GM18526 (cell line): ENCODE data around the gene DHODH.
"Not testable (repeated sequence)": the region's sequence is repeated elsewhere in the genome, so short reads cannot be mapped to it uniquely, and the experiment has no call there.

Experiments used
- POLR2A ChIP-seq: IDR thresholded peaks from 3 replicates; pipeline ENCODE4 v1.6.1; 2011; ENCODE audit not compliant: insufficient read length; ENCODE audit errors: extremely low read depth

The DHODH gene

DNA sequence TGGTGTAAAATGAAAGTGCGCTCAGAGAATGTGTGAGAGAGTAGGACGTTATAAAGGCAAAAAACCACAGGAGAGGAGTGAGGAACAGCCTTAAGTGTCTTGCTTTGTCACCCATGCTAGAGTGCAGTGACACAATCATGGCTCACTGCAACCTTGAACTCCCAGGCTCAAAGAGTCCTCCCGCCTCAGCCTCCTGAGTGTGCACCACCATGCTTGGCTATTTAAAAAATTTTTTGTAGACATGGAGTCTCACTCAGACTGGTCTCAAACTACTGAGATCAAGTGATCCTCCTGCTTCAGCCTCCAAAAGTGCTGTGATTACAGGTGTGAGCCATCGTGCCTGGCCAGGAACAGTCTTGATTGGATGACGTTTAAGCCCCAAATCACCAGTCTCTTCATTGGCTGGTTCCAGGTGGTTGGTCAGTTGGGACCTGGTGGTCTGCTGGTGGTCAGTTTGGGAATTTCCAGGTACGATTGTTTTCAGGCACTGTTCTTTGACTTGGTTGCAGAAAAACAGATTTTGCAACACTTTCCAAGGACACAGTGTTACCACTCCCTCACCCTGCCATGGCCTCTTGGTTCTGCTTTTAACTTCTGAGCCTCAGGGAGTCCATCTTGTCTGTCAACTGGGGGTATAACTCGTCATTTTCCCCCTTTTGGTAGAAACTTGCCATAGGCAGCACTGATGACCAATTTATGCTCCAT is 21.2 kb downstream of the DHODH start:
- TF ChIP-seq POLR2A, result no peak

GRCh38 chr16:72033437-72033836 is 24.9 kb downstream of the DHODH start:
- no peak for TF ChIP-seq POLR2A

DNA sequence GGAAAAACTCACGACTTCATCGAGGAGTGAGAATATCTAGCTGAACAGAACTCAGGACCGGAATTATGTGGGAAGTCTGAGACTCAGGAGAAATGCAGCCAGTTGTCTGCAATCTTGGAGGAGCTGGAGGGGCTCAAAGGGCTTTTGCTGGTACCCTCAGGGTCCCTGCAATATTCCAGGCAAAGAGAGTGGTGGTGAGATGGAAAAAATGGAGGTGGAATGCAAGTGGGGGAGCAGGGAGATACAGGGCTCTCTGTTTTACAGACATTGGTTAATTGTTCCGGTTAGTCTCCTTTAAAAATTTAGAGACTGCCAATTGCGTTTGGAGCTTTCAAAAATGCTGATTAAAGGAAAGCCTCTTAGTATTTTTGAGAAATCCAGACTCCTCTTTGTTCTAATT is 27.6 kb downstream of the DHODH start:
- no peak for TF ChIP-seq POLR2A

GRCh38 chr16:72042157-72042660 is 33.7 kb downstream of the DHODH start:
- TF ChIP-seq POLR2A, result no peak

DNA sequence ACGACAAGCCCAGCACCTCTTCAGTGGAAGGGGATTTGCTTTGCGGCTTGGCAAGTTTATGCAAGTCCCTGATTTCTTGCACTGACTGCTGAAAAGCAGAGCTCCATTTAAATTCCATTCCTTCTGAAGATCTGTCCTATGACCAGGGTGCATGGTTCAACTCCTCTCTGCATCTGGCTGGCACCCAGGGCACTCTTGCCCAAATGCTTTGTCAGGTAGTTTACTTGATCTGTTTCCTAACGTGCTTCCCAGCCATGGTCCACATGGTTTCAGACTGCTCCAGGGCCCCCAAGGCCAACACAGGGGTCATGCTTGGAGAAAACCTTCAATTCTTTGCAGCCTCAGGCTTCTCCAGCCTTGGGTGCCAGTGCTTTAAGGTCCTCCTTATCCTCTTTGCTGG is 34.5 kb downstream of the DHODH start:
- no peak for TF ChIP-seq POLR2A

GRCh38 chr16:72043539-72043938 is 35.0 kb downstream of the DHODH start:
- TF ChIP-seq POLR2A, result no peak

DNA sequence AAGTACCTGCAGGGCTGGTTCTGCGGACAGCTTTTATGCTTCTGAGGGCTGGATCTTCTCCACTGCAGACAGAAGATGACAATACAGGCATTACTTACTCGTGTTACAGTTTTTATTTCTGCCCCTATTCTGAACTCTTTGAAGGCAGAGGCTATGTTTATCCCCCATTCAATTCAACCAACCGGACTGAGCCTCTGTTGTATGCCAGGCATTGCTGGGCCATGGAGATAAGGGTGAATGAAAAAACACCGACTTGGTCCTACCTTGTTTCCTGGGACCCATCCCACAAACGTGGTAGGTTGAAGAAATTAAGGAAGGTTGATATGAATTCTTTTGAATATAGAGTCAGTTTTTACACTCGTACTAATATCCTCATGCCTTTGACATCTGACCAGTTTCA is 35.8 kb downstream of the DHODH start:
- TF ChIP-seq POLR2A, result no peak

DNA sequence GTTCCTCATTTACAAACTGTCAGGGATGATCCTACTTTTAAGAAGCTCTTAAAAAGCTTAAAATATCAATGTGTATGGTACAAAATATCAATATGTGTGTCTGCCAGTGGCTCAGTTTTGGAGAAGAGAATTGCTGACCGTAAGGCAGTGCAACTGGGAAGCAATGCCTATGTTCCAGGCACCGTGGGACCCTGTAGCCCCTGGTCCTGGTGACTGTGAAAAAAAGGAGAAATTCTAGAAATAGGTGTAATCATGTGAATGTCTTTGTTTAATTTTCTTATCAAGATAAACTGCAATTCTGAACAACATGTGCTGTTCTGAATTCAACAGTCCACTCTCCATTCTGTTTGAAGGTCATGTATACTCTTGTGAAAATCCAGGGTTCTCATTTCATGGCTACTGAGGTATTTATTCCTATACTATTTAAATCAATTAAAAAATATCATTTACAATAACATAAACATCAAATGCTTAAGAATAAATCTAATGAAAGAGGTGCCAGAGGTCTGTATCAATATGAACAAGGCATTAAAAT is 36.3 kb downstream of the DHODH start:
- TF ChIP-seq POLR2A, result no peak

- TF ChIP-seq POLR2A, result no peak
Measured at GRCh38 chr16:72049110-72049509, 40.6 kb downstream of the DHODH start.

DNA sequence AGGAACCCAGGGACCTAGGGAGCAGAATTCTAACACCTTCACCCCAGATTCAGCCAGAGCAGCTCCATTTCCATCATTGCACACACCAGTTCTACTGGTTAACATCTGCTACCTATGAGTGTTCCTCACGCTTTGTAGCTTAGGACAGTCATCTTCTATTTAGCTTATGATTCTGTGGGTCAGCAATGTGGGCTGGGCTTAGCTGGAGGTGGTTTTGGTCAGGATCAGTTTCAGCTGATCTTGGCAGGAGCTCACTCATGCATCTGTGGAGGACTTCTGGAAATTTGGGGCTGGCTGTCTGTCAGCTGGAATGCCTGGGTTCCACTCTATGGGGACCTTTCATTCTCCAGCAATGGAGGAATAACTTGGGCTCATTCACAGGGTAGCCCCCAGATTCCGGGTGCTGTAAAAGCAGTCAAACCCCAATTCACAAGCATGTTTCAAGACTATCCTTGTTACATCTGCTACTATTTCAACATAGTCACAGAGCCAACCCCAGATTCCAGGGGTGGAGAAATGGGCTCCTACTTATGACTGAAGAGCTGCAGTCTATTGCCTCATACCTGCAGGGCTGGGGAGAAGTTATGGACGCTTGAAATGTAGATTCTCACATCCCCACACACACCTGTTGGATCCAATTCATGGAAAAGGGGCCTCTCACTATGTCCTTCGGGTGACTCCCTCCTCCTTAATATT is 42.4 kb downstream of the DHODH start:
- no peak for TF ChIP-seq POLR2A

GRCh38 chr16:72051818-72052217 is 43.3 kb downstream of the DHODH start:
- TF ChIP-seq POLR2A, result no peak

DNA sequence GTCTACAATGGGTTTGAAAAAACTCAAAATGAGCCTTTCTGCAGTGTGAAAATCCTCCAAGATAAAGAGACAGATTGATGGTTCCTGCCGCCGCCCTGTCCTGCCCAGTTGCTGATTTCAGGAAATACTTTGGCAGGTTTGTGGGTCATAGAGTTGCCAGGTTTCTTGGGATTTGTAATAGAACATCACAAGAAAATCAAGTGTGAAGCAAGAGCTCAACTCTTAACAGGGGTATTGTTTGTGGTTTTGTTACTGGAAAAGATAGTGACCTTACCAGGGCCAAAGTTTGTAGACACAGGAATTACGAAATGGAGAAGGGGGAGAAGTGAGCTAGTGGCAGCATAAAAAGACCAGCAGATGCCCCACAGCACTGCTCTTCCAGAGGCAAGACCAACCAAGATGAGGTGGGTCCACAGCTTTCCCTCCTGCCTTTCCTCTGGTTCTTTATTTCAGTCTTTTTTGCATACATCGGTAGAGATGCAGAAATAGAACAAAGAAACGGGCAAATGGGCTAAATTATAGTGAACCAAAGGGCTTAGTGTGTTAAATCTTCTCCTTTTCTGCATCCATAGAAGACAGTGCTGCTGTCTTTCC is 45.8 kb downstream of the DHODH start, which contains the start of gene HP:
TSS of gene HP (plus strand) at position 252 of the 594 bp plus-strand sequence. CDS start at position 400, 148 bp downstream.
- TF ChIP-seq POLR2A, result not testable (repeated sequence)

- no peak for TF ChIP-seq POLR2A
Measured at GRCh38 chr16:72055911-72056310, 47.4 kb downstream of the DHODH start.

GRCh38 chr16:72060405-72060804 is 51.9 kb downstream of the DHODH start:
- no peak for TF ChIP-seq POLR2A

DNA sequence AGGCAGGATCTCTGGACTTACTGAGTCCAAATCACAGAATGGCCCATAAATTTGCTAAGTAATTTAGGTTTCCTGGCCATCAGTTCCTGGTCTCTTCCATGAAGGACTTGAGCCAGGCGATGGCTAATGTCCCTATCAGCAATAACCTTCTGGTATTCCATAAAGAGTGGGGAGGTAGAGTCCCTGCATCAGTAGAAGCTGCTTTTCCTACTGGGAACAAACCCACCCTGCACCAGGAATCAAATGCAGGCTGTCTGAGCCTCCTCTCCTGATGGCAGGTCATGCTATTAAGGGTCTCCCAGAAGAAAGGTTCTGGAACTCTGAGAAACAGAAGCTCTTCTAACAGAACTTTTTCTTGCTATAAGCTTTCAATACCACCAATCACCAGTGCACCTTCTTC is 53.0 kb downstream of the DHODH start:
- no peak for TF ChIP-seq POLR2A

DNA sequence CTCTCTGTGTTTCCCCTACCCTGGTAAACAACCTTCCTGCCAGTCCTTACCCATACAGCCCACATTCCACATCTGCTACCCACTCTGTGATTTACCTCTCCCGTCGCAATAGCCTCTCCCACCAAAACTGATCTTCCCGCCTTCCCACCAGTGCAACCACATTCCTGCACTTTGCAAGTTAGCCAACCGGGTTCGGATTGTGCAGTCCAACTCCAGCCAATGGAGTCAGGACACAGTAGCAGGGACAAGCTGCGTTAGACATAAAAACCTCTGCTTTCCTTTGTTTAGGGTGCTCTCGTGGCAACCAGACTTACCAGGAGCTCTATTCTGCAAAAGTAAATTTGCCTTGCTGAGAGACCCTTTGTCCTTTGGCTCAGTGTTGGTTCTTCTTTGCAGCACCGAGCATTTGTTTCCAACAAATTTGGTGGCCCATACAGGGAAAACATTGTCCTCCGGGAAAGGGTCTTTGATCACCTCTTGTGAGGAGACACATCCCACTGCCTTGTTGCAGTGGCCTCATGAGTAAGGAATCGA is 55.9 kb downstream of the DHODH start:
- no peak for TF ChIP-seq POLR2A

DNA sequence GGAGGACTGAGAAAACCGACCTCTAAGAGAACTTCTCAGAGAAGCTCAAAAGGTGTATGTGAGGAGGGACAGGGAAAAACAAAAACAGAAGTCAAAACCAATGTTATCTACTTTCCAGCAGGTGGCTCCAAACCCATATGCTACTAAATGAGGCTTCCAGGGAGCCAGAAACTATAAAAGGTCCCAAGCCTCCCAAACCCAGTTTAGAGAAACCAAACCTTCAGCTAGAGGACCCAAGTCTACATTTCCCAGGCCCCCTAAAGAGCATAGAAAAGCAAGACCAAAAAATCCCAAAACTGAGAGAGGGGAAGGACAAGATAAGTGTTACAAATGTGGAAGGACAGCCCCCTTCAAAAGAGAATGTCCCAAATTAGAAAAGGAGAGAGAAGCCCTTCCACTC is 58.2 kb downstream of the DHODH start:
- TF ChIP-seq POLR2A, result no peak
